OCI-LY3 (cell line): ENCODE data around the gene SGIP1.

ENCODE experiments used
- H2AFZ ChIP-seq: fragments of 200-600, 300-600 bp; shearing (Covaris generic); 2 replicates; pipeline ENCODE4 v1.6.0; 2014; ENCODE audit warnings: antibody characterized with exemption, low read depth, low read length
- H3K27ac ChIP-seq: fragments of 200-600, 300-600 bp; sonication (generic); 2 replicates; pipeline ENCODE4 v1.5.1; 2014; ENCODE audit warnings: mild to moderate bottlenecking, low read length, moderate library complexity, mixed read lengths
- H3K27me3 ChIP-seq: fragments of 200-600, 300-600 bp; sonication (generic); 2 replicates; pipeline ENCODE4 v1.6.1; 2014; ENCODE audit warnings: low read depth, low read length, mixed read lengths
- H3K36me3 ChIP-seq: fragments of 200-600, 300-600 bp; sonication (generic); replicated peaks from 2 replicates; pipeline ENCODE3; 2014; ENCODE audit warnings: low read depth, low read length, mixed read lengths
- H3K4me1 ChIP-seq: fragments of 300-600, 200-600 bp; sonication (generic); 2 replicates; pipeline ENCODE4 v1.6.1; 2014; ENCODE audit warnings: low read length, mixed read lengths
- H3K4me2 ChIP-seq: fragments of 200-600, 300-600 bp; sonication (generic); 2 replicates; pipeline ENCODE4 v1.6.1; 2014; ENCODE audit warnings: low read length, mixed read lengths
- H3K4me3 ChIP-seq: fragments of 300-600, 200-600 bp; sonication (generic); 2 replicates; pipeline ENCODE4 v1.5.1; 2014; ENCODE audit warnings: antibody characterized with exemption, mild to moderate bottlenecking, low read length, moderate library complexity
- H3K79me2 ChIP-seq: fragments of 300-600, 200-600 bp; shearing (Covaris generic); 2 replicates; pipeline ENCODE4 v1.6.1; 2014; ENCODE audit warnings: mild to moderate bottlenecking, low read length, mixed read lengths
- H3K9ac ChIP-seq: fragments of 300-600, 200-600 bp; shearing (Covaris generic); 2 replicates; pipeline ENCODE4 v1.6.0; 2014; ENCODE audit warnings: mild to moderate bottlenecking, low read length, moderate library complexity
- H3K9me3 ChIP-seq: fragments of 200-600, 300-600 bp; shearing (Covaris generic); 2 replicates; pipeline ENCODE4 v1.6.1; 2014; ENCODE audit warnings: low read length, mixed read lengths; ENCODE audit not compliant: insufficient read depth
- H4K20me1 ChIP-seq: fragments of 200-600, 300-600 bp; sonication (generic); 2 replicates; pipeline ENCODE4 v1.6.1; 2016; ENCODE audit warnings: low read length, mixed read lengths; ENCODE audit not compliant: insufficient read depth
- CTCF ChIP-seq: fragments of 200-600, 300-600 bp; sonication (generic); IDR thresholded peaks from 2 replicates; pipeline ENCODE4 v1.5.1; 2014; ENCODE audit warnings: antibody characterized with exemption, low read length, low read depth
- EZH2phosphoT487 ChIP-seq: fragments of 200-600 bp; shearing (Covaris generic); IDR thresholded peaks from 2 replicates; pipeline ENCODE4 v1.6.1; 2018; ENCODE audit warnings: antibody characterized with exemption, mixed run types, low read depth

SGIP1 gene

GRCh38 chr1:66490816-66491215 lies 43.1 kb upstream of the SGIP1 start:
- no peaks in the 10 kb centered on the region for H3K27me3 ChIP-seq
- H3K9me3 ChIP-seq: no peaks in the 10 kb centered on the region
- no peak overlapping the region for H3K4me2 ChIP-seq
- H3K36me3 ChIP-seq: no peaks in the 10 kb centered on the region
- no peak overlapping the region for H3K4me3 ChIP-seq
- TF ChIP-seq EZH2phosphoT487 (no peak), CTCF (no peak)
- no peak overlapping the region for H3K9ac ChIP-seq
- no peak overlapping the region for H3K27ac ChIP-seq
- no peaks in the 10 kb centered on the region for H3K4me1 ChIP-seq
- no peaks in the 10 kb centered on the region for H3K79me2 ChIP-seq
- H2AFZ ChIP-seq: no peak overlapping the region
- no peaks in the 10 kb centered on the region for H4K20me1 ChIP-seq

- no peak overlapping the region for H2AFZ ChIP-seq
- no peak for TF ChIP-seq EZH2phosphoT487
Observed at GRCh38 chr1:66492424-66492823, 41.5 kb upstream of the SGIP1 start.

GRCh38 chr1:66493731-66494130 lies 40.2 kb upstream of the SGIP1 start:
- Histone ChIP-seq H4K20me1 (no peaks in the 10 kb centered on the region), H3K4me1 (no peaks in the 10 kb centered on the region), H3K36me3 (no peaks in the 10 kb centered on the region), H2AFZ (no peak overlapping the region), H3K4me3 (no peak overlapping the region), H3K27ac (no peak overlapping the region), H3K4me2 (no peak overlapping the region), H3K9me3 (no peaks in the 10 kb centered on the region), H3K27me3 (no peaks in the 10 kb centered on the region), H3K9ac (no peak overlapping the region), H3K79me2 (no peaks in the 10 kb centered on the region)
- no peak for TF ChIP-seq CTCF
- no peak for TF ChIP-seq EZH2phosphoT487

More at GRCh38 chr1:66492424-66492823, 41.5 kb upstream of the SGIP1 start:
- no peak overlapping the region for H3K4me3 ChIP-seq
- no peaks in the 10 kb centered on the region for H3K79me2 ChIP-seq
- no peaks in the 10 kb centered on the region for H3K9me3 ChIP-seq
- no peaks in the 10 kb centered on the region for H4K20me1 ChIP-seq
- H3K27ac ChIP-seq: no peak overlapping the region
- H3K36me3 ChIP-seq: no peaks in the 10 kb centered on the region
- no peak overlapping the region for H3K4me2 ChIP-seq
- H3K27me3 ChIP-seq: no peaks in the 10 kb centered on the region
- no peak overlapping the region for H3K9ac ChIP-seq
- H3K4me1 ChIP-seq: no peaks in the 10 kb centered on the region

GRCh38 chr1:66494482-66494881 lies 39.5 kb upstream of the SGIP1 start:
- TF ChIP-seq EZH2phosphoT487 (no peak), CTCF (no peak)
- no peaks in the 10 kb centered on the region for H3K36me3 ChIP-seq
- H3K9me3 ChIP-seq: no peaks in the 10 kb centered on the region
- no peaks in the 10 kb centered on the region for H3K79me2 ChIP-seq
- no peak overlapping the region for H3K4me2 ChIP-seq
- no peaks in the 10 kb centered on the region for H3K4me1 ChIP-seq
- no peaks in the 10 kb centered on the region for H4K20me1 ChIP-seq
- no peak overlapping the region for H3K9ac ChIP-seq
- H3K27ac ChIP-seq: no peak overlapping the region
- H3K4me3 ChIP-seq: no peak overlapping the region
- no peak overlapping the region for H2AFZ ChIP-seq
- H3K27me3 ChIP-seq: peaks cover 2% of the 10 kb centered on the region; the same call in 1 of the 2 replicates

GRCh38 chr1:66495495-66495894 lies 38.5 kb upstream of the SGIP1 start:
- H3K36me3 ChIP-seq: no peaks in the 10 kb centered on the region
- no peak overlapping the region for H3K4me3 ChIP-seq
- TF ChIP-seq EZH2phosphoT487 (no peak), CTCF (no peak)
- H4K20me1 ChIP-seq: no peaks in the 10 kb centered on the region
- H3K27me3 ChIP-seq: peaks cover 4% of the 10 kb centered on the region; the same call in 1 of the 2 replicates
- H3K4me2 ChIP-seq: no peak overlapping the region
- H3K4me1 ChIP-seq: no peaks in the 10 kb centered on the region
- H3K79me2 ChIP-seq: no peaks in the 10 kb centered on the region
- H2AFZ ChIP-seq: no peak overlapping the region
- H3K9me3 ChIP-seq: no peaks in the 10 kb centered on the region
- H3K9ac ChIP-seq: no peak overlapping the region
- H3K27ac ChIP-seq: no peak overlapping the region
